ENCODE data around the gene MYOZ3. TPM values are rescaled to one million over a fixed set of nuclear protein-coding genes. Genes with fewer than 3 reads are reported as not detected.

Gene MYOZ3
- polyA plus RNA-seq, 1 experiment = 0.51 TPM

- POLR2A ChIA-PET = no interaction called here
- Histone ChIP-seq H3K9me3 (ENCODE audit: control insufficient read depth, insufficient read depth, low read length) (no peaks in the 10 kb centered on the region), H3K4me3 (ENCODE audit: low read depth, low read length) (no peak overlapping the region), H3K27ac (ENCODE audit: low read depth, low read length) (no peak overlapping the region), H3K27me3 (ENCODE audit: control insufficient read depth, insufficient read depth, low read length) (no peaks in the 10 kb centered on the region)
- TF ChIP-seq CTCF (IDR thresholded peaks at IDR 0.05; ENCODE audit: low read depth, low read length) = no peak
- DNase-seq (ENCODE audit: low read depth, low spot score) = no peak
- CTCF ChIA-PET = interaction anchor here (2.7 kb wide), 1 partner anchor 11 kb away, joined by 14 read pairs; the partner anchor contains the start of gene RBM22
Observed at GRCh38 chr5:150689120-150689519, 28.1 kb downstream of the MYOZ3 start.

- no peak overlapping the region for H3K4me3 ChIP-seq (ENCODE audit: low read depth, low read length)
- ChIA-PET POLR2A (interaction anchor here (0.7 kb wide), 1 partner anchor 419 kb away, joined by 4 read pairs; no protein-coding TSS in a partner anchor), CTCF (interaction anchor here (1.6 kb wide), 1 partner anchor 9 kb away, joined by 4 read pairs; no protein-coding TSS in a partner anchor)
- H3K27me3 ChIP-seq (ENCODE audit: control insufficient read depth, insufficient read depth, low read length) = no peaks in the 10 kb centered on the region
- H3K27ac ChIP-seq (ENCODE audit: low read depth, low read length) = no peak overlapping the region
- no peak for TF ChIP-seq CTCF (IDR thresholded peaks at IDR 0.05; ENCODE audit: low read depth, low read length)
- DNase-seq (ENCODE audit: low read depth, low spot score) = no peak
- H3K9me3 ChIP-seq (ENCODE audit: control insufficient read depth, insufficient read depth, low read length) = no peaks in the 10 kb centered on the region
Observed at GRCh38 chr5:150690760-150691159, 29.7 kb downstream of the MYOZ3 start.

GRCh38 chr5:150692276-150692675, 31.2 kb downstream of the MYOZ3 start:
- Histone ChIP-seq H3K9me3 (ENCODE audit: control insufficient read depth, insufficient read depth, low read length) (no peaks in the 10 kb centered on the region), H3K27me3 (ENCODE audit: control insufficient read depth, insufficient read depth, low read length) (no peaks in the 10 kb centered on the region), H3K4me3 (ENCODE audit: low read depth, low read length) (no peak overlapping the region), H3K27ac (ENCODE audit: low read depth, low read length) (no peak overlapping the region)
- no peak for TF ChIP-seq CTCF (IDR thresholded peaks at IDR 0.05; ENCODE audit: low read depth, low read length)
- ChIA-PET CTCF (interaction anchor here (1.2 kb wide), 1 partner anchor 131 kb away, joined by 5 read pairs; no protein-coding TSS in a partner anchor), POLR2A (no interaction called here)
- no peak for DNase-seq (ENCODE audit: low read depth, low spot score)

- POLR2A ChIA-PET = no interaction called here
- no peak overlapping the region for H3K27ac ChIP-seq (ENCODE audit: low read depth, low read length)
Observed at GRCh38 chr5:150694612-150695011, 33.6 kb downstream of the MYOZ3 start.

More at GRCh38 chr5:150694612-150695011, 33.6 kb downstream of the MYOZ3 start:
- Histone ChIP-seq H3K9me3 (ENCODE audit: control insufficient read depth, insufficient read depth, low read length) (no peaks in the 10 kb centered on the region), H3K27me3 (ENCODE audit: control insufficient read depth, insufficient read depth, low read length) (no peaks in the 10 kb centered on the region), H3K4me3 (ENCODE audit: low read depth, low read length) (no peak overlapping the region)
- TF ChIP-seq CTCF (IDR thresholded peaks at IDR 0.05; ENCODE audit: low read depth, low read length) = no peak
- CTCF ChIA-PET = interaction anchor here (0.7 to 1.9 kb wide), 2 partner anchors 107 to 134 kb away, joined by 3 to 12 read pairs; no protein-coding TSS in a partner anchor
- no peak for DNase-seq (ENCODE audit: low read depth, low spot score)

All from AG04450 (cell line).